Camera-type eye (tissue), 1 donor: ENCODE results near the gene MAGEA1. TPM values are rescaled to one million over a fixed set of nuclear protein-coding genes. Genes with fewer than 3 reads are reported as not detected.

Experiments
- total RNA-seq: library from RNA; depleted of rRNA; stranded (reverse); fragments of >200 nt; gene quantifications from one replicate; pipeline ENCODE4 v1.2.3, GENCODE V29; 2014

MAGEA1 gene, protein sequence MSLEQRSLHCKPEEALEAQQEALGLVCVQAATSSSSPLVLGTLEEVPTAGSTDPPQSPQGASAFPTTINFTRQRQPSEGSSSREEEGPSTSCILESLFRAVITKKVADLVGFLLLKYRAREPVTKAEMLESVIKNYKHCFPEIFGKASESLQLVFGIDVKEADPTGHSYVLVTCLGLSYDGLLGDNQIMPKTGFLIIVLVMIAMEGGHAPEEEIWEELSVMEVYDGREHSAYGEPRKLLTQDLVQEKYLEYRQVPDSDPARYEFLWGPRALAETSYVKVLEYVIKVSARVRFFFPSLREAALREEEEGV
- not detected for total RNA-seq

DNA sequence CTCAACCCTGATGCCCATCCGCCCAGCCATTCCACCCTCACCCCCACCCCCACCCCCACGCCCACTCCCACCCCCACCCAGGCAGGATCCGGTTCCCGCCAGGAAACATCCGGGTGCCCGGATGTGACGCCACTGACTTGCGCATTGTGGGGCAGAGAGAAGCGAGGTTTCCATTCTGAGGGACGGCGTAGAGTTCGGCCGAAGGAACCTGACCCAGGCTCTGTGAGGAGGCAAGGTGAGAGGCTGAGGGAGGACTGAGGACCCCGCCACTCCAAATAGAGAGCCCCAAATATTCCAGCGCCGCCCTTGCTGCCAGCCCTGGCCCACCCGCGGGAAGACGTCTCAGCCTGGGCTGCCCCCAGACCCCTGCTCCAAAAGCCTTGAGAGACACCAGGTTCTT lies at the start of gene MAGEA1:
Gene MAGEA1, plus strand, starts transcription at position 154 of the 400 bp plus-strand sequence. CDS start 3,106 bp downstream, outside the sequence.

Other genes starting within 250 kb of the MAGEA1 start
- gene PNMA5, start 185.2 kb upstream of the MAGEA1 start, total RNA-seq: not detected
- gene PNMA3, start 122.8 kb upstream of the MAGEA1 start, total RNA-seq: 11.4 TPM
- gene PNMA6A, start 106.8 kb upstream of the MAGEA1 start, total RNA-seq: 11.5 TPM
- gene PNMA6F, start 142.5 kb downstream of the MAGEA1 start, total RNA-seq: not detected
- 16.4 TPM for gene ZNF275, start 154.9 kb downstream of the MAGEA1 start, total RNA-seq
- gene PNMA6E, start 222.1 kb downstream of the MAGEA1 start, total RNA-seq: not detected
- gene ZFP92, start 232.2 kb downstream of the MAGEA1 start, total RNA-seq: 0.60 TPM